H1 (cell line): ENCODE results near the gene MLNR. TPM values are rescaled to one million over a fixed set of nuclear protein-coding genes. Genes with fewer than 3 reads are reported as not detected.

Experiments used
- CTCF ChIA-PET: fragments of 300-600 bp; sonication (Branson Sonifier 250); formaldehyde crosslinking; loops from one replicate; lab custom pipeline; 2021; ENCODE audit not compliant: partially characterized antibody; lab: Charles Lee
- POLR2A ChIA-PET: fragments of 300-600 bp; sonication (Branson Sonifier 250); formaldehyde crosslinking; loops from one replicate; lab custom pipeline; 2021; ENCODE audit warnings: inconsistent platforms; ENCODE audit not compliant: partially characterized antibody; lab: Charles Lee
- DNase-seq, 2 experiments: peaks; one replicate each; pipeline versions ENCODE4 v3.0.0 to v3.0.0-alpha.2; 2010 to 2022; ENCODE audit warnings: low spot score in 2 of 2, low read depth in 1 of 2, mixed read lengths in 1 of 2
- FAIRE-seq: peaks from 2 replicates; lab custom pipeline; 2011; peaks lifted over from hg19 to GRCh38; lab: Jason Lieb, UNC
- H2AFZ ChIP-seq: 2 replicates; pipeline ENCODE4 v1.8.1; 2012; ENCODE audit warnings: low read length, inconsistent platforms
- H2AK5ac ChIP-seq: 2 replicates; pipeline ENCODE4 v1.6.1; 2013; ENCODE audit warnings: low read depth, low read length
- H2BK120ac ChIP-seq: replicated peaks from 2 replicates; pipeline ENCODE3; 2013; ENCODE audit warnings: low read depth, low read length, inconsistent platforms
- H2BK12ac ChIP-seq: 2 replicates; pipeline ENCODE4 v1.6.1; 2013; ENCODE audit warnings: low read depth, low read length
- H2BK15ac ChIP-seq: 2 replicates; pipeline ENCODE4 v1.6.1; 2013; ENCODE audit warnings: low read length
- H2BK20ac ChIP-seq: 2 replicates; pipeline ENCODE4 v1.6.1; 2013; ENCODE audit warnings: low read length
- H2BK5ac ChIP-seq: 2 replicates; pipeline ENCODE4 v1.6.1; 2013; ENCODE audit warnings: low read depth, low read length
- H3K14ac ChIP-seq: 2 replicates; pipeline ENCODE4 v1.6.1; 2013; ENCODE audit warnings: inconsistent platforms; ENCODE audit not compliant: insufficient read length
- H3K18ac ChIP-seq: 2 replicates; pipeline ENCODE4 v1.6.1; 2013; ENCODE audit warnings: low read length; ENCODE audit errors: extremely low read depth
- H3K23ac ChIP-seq: 2 replicates; pipeline ENCODE4 v1.6.1; 2013; ENCODE audit warnings: inconsistent platforms; ENCODE audit not compliant: insufficient read length
- H3K23me2 ChIP-seq: 2 replicates; pipeline ENCODE4 v1.6.1; 2013; ENCODE audit warnings: low read depth, low read length
- H3K27ac ChIP-seq: 2 replicates; pipeline ENCODE4 v1.6.1; 2011; ENCODE audit warnings: low read depth, low read length, inconsistent platforms
- H3K27me3 ChIP-seq, 4 experiments: replicated peaks in 1 of 4; 1 replicate in 1 of 4; 2 replicates in 3 of 4; pipeline versions ENCODE4 v1.6.1 to v1.8.1; 2011 to 2013; ENCODE audit warnings: low read length in 3 of 4, mild to moderate bottlenecking in 3 of 4, inconsistent platforms in 2 of 4, mixed read lengths in 2 of 4, moderate library complexity in 1 of 4; ENCODE audit not compliant: control insufficient read depth in 3 of 4, insufficient read depth in 3 of 4; ENCODE audit errors: extremely low read depth in 1 of 4
- H3K36me3 ChIP-seq, 4 experiments: 2 replicates each; pipeline versions ENCODE4 v1.6.1 to v1.8.1; 2011 to 2013; ENCODE audit warnings: mild to moderate bottlenecking in 4 of 4, low read length in 3 of 4, moderate library complexity in 2 of 4, control low read depth in 1 of 4, inconsistent platforms in 1 of 4; ENCODE audit not compliant: insufficient read depth in 4 of 4, control insufficient read depth in 2 of 4
- H3K4ac ChIP-seq: replicated peaks from 2 replicates; pipeline ENCODE3; 2013; ENCODE audit warnings: low read length, low read depth, mixed read lengths, inconsistent platforms; ENCODE audit not compliant: insufficient read length
- H3K4me1 ChIP-seq, 4 experiments: replicated peaks in 1 of 4; 1 replicate in 1 of 4; 2 replicates in 3 of 4; pipeline versions ENCODE4 v1.6.1 to v1.8.1; 2011 to 2013; ENCODE audit warnings: low read length in 3 of 4, inconsistent platforms in 2 of 4, mixed read lengths in 1 of 4; ENCODE audit not compliant: insufficient read depth in 4 of 4, control insufficient read depth in 3 of 4
- H3K4me2 ChIP-seq, 2 experiments: 2 replicates each; pipeline versions ENCODE4 v1.6.1 to v1.8.1; 2011 to 2013; ENCODE audit warnings: low read depth in 2 of 2, low read length in 2 of 2, control low read depth in 1 of 2, inconsistent platforms in 1 of 2, mild to moderate bottlenecking in 1 of 2; ENCODE audit not compliant: insufficient read depth in 1 of 2
- H3K4me3 ChIP-seq, 4 experiments: fragments of 200-600, 300-600 bp in 1 of 4; sonication (generic), shearing (Covaris generic), sonication (Bioruptor Twin) in 1 of 4; 2 replicates each; pipeline versions ENCODE4 v1.5.1 to v1.8.1; 2011 to 2016; ENCODE audit warnings: low read length in 4 of 4, low read depth in 3 of 4, control low read depth in 2 of 4, inconsistent platforms in 2 of 4, mild to moderate bottlenecking in 2 of 4, mixed read lengths in 1 of 4, moderate library complexity in 1 of 4; ENCODE audit not compliant: insufficient read depth in 2 of 4; ENCODE audit errors: extremely low read depth in 1 of 4
- H3K56ac ChIP-seq: replicated peaks from 2 replicates; pipeline ENCODE3; 2013; ENCODE audit warnings: low read depth, mild to moderate bottlenecking, mixed read lengths, low read length, inconsistent platforms; ENCODE audit not compliant: insufficient read length
- H3K79me1 ChIP-seq: 2 replicates; pipeline ENCODE4 v1.6.1; 2013; ENCODE audit warnings: low read depth, low read length, control low read depth
- H3K79me2 ChIP-seq, 2 experiments: 2 replicates each; pipeline versions ENCODE4 v1.6.1 to v1.8.1; 2012 to 2013; ENCODE audit warnings: low read length in 2 of 2, mild to moderate bottlenecking in 2 of 2, inconsistent platforms in 1 of 2; ENCODE audit not compliant: insufficient read depth in 2 of 2, control insufficient read depth in 1 of 2
- H3K9ac ChIP-seq, 4 experiments: replicated peaks in 1 of 4; 1 replicate in 1 of 4; 2 replicates in 3 of 4; pipeline versions ENCODE4 v1.6.1 to v1.8.1; 2011 to 2013; ENCODE audit warnings: low read depth in 3 of 4, low read length in 3 of 4, control low read depth in 2 of 4, mild to moderate bottlenecking in 2 of 4, moderate library complexity in 2 of 4, inconsistent platforms in 1 of 4; ENCODE audit errors: extremely low read depth in 1 of 4
- H3K9me3 ChIP-seq, 2 experiments: 2 replicates each; pipeline versions ENCODE4 v1.6.1 to v1.8.1; 2012 to 2013; ENCODE audit warnings: mild to moderate bottlenecking in 2 of 2, moderate library complexity in 2 of 2, control low read depth in 1 of 2, inconsistent platforms in 1 of 2, low read depth in 1 of 2, low read length in 1 of 2, mixed read lengths in 1 of 2; ENCODE audit not compliant: insufficient read depth in 2 of 2
- H4K20me1 ChIP-seq, 2 experiments: replicated peaks in 1 of 2; 2 replicates each; pipeline versions ENCODE3 to v1.8.1; 2011 to 2013; ENCODE audit warnings: inconsistent platforms in 2 of 2, low read length in 2 of 2, mild to moderate bottlenecking in 1 of 2; ENCODE audit not compliant: insufficient read depth in 2 of 2, control insufficient read depth in 1 of 2
- H4K5ac ChIP-seq: 2 replicates; pipeline ENCODE4 v1.6.1; 2013; ENCODE audit warnings: low read length, low read depth, mixed read lengths, inconsistent platforms; ENCODE audit not compliant: insufficient read length
- H4K8ac ChIP-seq: 2 replicates; pipeline ENCODE4 v1.8.0; 2013; ENCODE audit warnings: mild to moderate bottlenecking, moderate library complexity, low read length, inconsistent platforms; ENCODE audit not compliant: insufficient read depth; ENCODE audit errors: extremely low read depth
- H4K91ac ChIP-seq: replicated peaks from 2 replicates; pipeline ENCODE3; 2013; ENCODE audit warnings: low read length, mixed read lengths, inconsistent platforms; ENCODE audit not compliant: insufficient read length
- BACH1 ChIP-seq: IDR thresholded peaks from 2 replicates; pipeline ENCODE4 v1.6.1; 2012; ENCODE audit warnings: low read length, improper control_type of control experiment
- KDM1A ChIP-seq: fragments of 200-600, 300-600 bp; sonication (generic); IDR thresholded peaks from 2 replicates; pipeline ENCODE4 v1.7.1; 2016; ENCODE audit warnings: mild to moderate bottlenecking, low read length, borderline replicate concordance
- POLR2AphosphoS5 ChIP-seq: IDR thresholded peaks from 2 replicates; pipeline ENCODE4 v1.6.1; 2011; ENCODE audit warnings: low read depth, low read length
- POU5F1 ChIP-seq: IDR thresholded peaks from 2 replicates; pipeline ENCODE4 v1.6.1; 2011; ENCODE audit warnings: low read depth, mild to moderate bottlenecking, low read length, moderate library complexity
- SIRT6 ChIP-seq: IDR thresholded peaks from one replicate; pipeline ENCODE4 v1.7.1; 2012; ENCODE audit warnings: low read length, inconsistent platforms
- WGBS, 2 experiments: shearing (Covaris generic) in 1 of 2; methylation state at CpG; one replicate each; pipeline versions ENCODE4 v1.1.6 to v1.1.7; 2013 to 2015; ENCODE audit warnings: low lambda C conversion rate in 2 of 2, mixed read lengths in 2 of 2, inconsistent platforms in 1 of 2, low coverage in 1 of 2, missing lambda C conversion rate in 1 of 2; ENCODE audit not compliant: insufficient replicate concordance in 2 of 2, insufficient coverage in 1 of 2, insufficient read length in 1 of 2; ENCODE audit errors: extremely low coverage in 1 of 2, missing lambda C conversion rate in 1 of 2; 5-methylcytosine and 5-hydroxymethylcytosine counted together
- polyA plus RNA-seq, 7 experiments: library from polyadenylated mRNA; depleted of rRNA in 3 of 7; stranded (reverse) in 5 of 7; unstranded in 2 of 7; fragments of >200 nt in 5 of 7; fragments of 200-250 nt in 2 of 7; gene quantifications; 1 replicate in 5 of 7; 2 replicates in 1 of 7; 4 replicates in 1 of 7; pipeline versions ENCODE4 v1.2.1 to v1.2.3, GENCODE V29; 2011 to 2013; ENCODE audit warnings: missing spikeins in 2 of 7, mixed read lengths in 2 of 7
- total RNA-seq: library from RNA; stranded (reverse); fragmentation: NEBNext Ultra II Directional; extraction: Animal tissue kit (Norgen Biotek cat#: 25700); gene quantifications from 2 replicates; pipeline ENCODE4 v1.2.1, GENCODE V29; 2021

Gene MLNR
- total and polyA plus RNA-seq, 2 of the 8 experiments (the other 6 are each of a cell fraction or from before 2014, with no cell fraction given): 0.24 to 0.29 TPM

DNA sequence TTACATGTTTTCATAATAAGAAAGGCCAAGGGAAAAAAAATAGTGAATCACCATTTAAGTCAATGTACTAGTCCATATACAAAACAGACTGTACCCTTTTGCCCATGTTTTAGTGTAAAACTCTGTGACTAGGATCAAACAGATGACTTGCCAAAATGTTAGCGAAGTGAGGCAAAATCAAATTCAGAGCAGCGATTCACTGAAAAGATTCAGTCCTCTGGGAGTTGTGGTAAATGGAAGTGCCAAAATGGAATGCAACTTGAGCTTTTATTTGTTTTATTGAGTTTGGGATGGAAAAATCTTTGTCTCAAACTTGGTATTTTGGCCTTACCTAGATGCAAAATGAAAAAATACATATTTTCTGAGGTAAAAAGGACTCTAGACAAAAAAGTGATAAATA is 36.7 kb downstream of the MLNR start:
- Histone ChIP-seq H3K79me2 (no peaks in the 10 kb centered on the region), H3K4me3 (no peak overlapping the region), H3K18ac (no peak overlapping the region), H3K9me3 (no peaks in the 10 kb centered on the region), H2AK5ac (no peak overlapping the region), H3K79me1 (no peaks in the 10 kb centered on the region; the same call in 1 of the 2 replicates), H3K56ac (no peak overlapping the region), H3K23ac (no peak overlapping the region), H3K4ac (no peak overlapping the region), H3K27ac (no peak overlapping the region), H4K5ac (no peak overlapping the region), H2AFZ (no peak overlapping the region), H3K4me2 (no peak overlapping the region), H2BK12ac (no peak overlapping the region), H2BK5ac (no peak overlapping the region), H3K27me3 (no peaks in the 10 kb centered on the region), H3K9ac (no peak overlapping the region), H4K20me1 (no peaks in the 10 kb centered on the region), H3K4me1 (no peaks in the 10 kb centered on the region), H2BK15ac (no peak overlapping the region), H4K91ac (no peak overlapping the region), H3K14ac (no peak overlapping the region), H2BK120ac (no peak overlapping the region), H2BK20ac (no peak overlapping the region), H3K36me3 (peaks cover 0 to 8% (median 0%) of the 10 kb centered on the region in 4 experiments; a peak in 2 of 8 replicates), H3K23me2 (no peaks in the 10 kb centered on the region), H4K8ac (no peak overlapping the region)
- FAIRE-seq (peak; percentile 13), DNase-seq (no peak)
- POLR2A ChIA-PET: no interaction called here
- CTCF ChIA-PET: interaction anchor here (0.9 to 1.8 kb wide), 3 partner anchors 17 to 304 kb away, joined by 3 to 6 read pairs (median 3); no protein-coding TSS in a partner anchor
- 93% methylated on average over 2 of the region's 2 CpGs; no CpG with 5 or more reads in 1 of the 2 experiments for WGBS, 2 experiments
- TF ChIP-seq POU5F1: no peak
- no peak for TF ChIP-seq SIRT6
- no peak for TF ChIP-seq POLR2AphosphoS5
- no peak for TF ChIP-seq BACH1
- no peak for TF ChIP-seq KDM1A
